Omental fat pad (tissue), 4 donors: ENCODE results near the gene PIGH. TPM values are rescaled to one million over a fixed set of nuclear protein-coding genes. Genes with fewer than 3 reads are reported as not detected.

ENCODE experiments used
- ATAC-seq: fragments of 150-250 bp; one replicate; pipeline ENCODE4 v1.9.1; 2016; ENCODE audit warnings: mild to moderate bottlenecking, moderate library complexity; ENCODE audit not compliant: low FRiP score
- DNase-seq: peaks from one replicate; pipeline ENCODE4 v3.0.0-alpha.2; 2019; ENCODE audit warnings: low spot score
- total RNA-seq, 4 donors: library from RNA; depleted of rRNA; stranded (reverse); fragments of >200 nt; gene quantifications; one replicate each; pipeline ENCODE4 v1.1.0, GENCODE V29; 2016
- TF ChIP-seq, protein P1 (sequence below), 3 donors: fragments of 450-650 bp; IDR thresholded peaks; one replicate each; pipeline ENCODE4 v1.5.1; 2016 to 2017; ENCODE audit warnings: antibody characterized with exemption in 3 of 3, mild to moderate bottlenecking in 3 of 3, moderate library complexity in 2 of 3

The PIGH gene
- total RNA-seq, 4 donors from 2014 or later = 16.0 to 27.7 (median 24.9) TPM

DNA sequence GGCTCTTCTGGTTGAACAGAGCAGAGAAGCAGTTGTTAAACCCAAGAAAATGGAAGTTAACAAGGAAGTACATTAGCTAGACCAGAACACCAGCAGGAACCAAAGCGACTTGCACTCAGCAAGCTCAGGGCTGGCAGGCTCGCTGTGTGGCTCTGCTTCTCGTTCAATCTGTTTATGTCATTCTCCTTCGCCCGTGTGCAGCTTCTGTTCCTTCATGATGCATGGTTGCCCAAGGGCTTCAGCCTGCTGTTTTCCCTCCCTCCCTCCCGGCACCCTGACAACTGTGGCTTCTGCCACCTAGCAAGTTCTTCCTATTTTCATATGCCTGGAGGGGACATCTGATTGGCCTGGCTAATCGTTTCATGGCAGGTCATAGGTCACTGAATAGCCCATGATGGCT, 25.3 kb downstream of the PIGH start:
- TF ChIP-seq, protein P1, sequence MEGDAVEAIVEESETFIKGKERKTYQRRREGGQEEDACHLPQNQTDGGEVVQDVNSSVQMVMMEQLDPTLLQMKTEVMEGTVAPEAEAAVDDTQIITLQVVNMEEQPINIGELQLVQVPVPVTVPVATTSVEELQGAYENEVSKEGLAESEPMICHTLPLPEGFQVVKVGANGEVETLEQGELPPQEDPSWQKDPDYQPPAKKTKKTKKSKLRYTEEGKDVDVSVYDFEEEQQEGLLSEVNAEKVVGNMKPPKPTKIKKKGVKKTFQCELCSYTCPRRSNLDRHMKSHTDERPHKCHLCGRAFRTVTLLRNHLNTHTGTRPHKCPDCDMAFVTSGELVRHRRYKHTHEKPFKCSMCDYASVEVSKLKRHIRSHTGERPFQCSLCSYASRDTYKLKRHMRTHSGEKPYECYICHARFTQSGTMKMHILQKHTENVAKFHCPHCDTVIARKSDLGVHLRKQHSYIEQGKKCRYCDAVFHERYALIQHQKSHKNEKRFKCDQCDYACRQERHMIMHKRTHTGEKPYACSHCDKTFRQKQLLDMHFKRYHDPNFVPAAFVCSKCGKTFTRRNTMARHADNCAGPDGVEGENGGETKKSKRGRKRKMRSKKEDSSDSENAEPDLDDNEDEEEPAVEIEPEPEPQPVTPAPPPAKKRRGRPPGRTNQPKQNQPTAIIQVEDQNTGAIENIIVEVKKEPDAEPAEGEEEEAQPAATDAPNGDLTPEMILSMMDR (IDR thresholded peaks at IDR 0.05) = no peak
- no peak for DNase-seq
- ATAC-seq = no peak

DNA sequence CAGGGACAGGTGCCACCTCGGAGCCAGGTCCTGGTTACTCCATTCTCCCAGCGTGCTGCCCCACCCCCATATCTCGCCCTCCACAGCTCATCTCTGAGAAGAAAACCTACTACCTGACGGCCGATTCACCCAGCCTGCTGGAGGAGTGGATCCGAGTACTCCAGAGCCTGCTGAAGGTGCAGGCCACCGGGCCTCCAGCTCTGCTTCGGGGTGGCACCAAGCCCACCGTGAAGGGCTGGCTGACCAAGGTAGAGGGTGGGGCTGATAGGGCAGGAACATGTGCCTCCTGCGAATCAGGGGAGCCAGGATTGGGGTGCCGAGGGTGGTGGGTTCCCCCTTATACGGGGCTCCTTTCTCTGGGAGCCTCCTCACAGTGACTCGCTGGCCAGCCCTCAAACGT, 25.9 kb downstream of the PIGH start:
- no peak for DNase-seq
- ATAC-seq = no peak
- TF ChIP-seq, protein P1 (IDR thresholded peaks at IDR 0.05) = no peak

DNA sequence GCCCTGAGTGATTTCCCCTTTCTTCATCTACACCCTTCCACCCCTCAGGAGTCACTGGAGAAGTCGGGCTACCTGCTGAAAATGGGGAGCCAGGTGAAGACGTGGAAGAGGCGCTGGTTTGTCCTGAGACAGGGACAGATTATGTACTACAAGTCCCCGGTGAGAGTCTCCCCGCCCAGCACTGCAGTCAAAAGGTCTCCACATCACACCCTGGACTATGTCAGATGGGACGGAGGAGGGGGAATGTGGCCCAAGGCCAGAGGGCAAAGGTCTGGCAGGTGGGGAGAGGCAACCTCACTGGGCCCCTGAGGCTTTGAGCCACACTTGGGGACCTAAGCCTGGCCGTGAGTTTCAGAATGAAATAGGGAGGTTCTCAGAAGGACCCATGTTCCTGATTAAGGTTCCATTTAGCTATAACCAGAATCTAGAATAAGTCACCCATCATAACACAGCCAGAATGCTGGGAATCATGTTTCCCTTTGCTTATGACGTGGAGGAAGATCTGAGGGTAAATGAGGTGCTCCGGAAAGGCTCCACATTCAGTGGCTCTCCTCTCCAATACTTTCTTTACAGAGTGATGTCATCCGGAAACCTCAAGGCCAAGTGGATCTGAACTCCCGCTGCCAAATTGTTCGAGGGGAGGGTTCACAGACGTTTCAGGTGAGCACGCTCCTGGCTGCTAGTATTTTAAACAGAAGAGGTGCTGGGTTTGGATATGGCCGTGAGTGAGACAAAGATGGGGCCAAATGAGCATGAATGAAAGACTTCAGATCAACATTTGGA, 26.6 kb downstream of the PIGH start:
- no peak for ATAC-seq
- no peak for DNase-seq
- TF ChIP-seq, protein P1 (IDR thresholded peaks at IDR 0.05) = no peak

DNA sequence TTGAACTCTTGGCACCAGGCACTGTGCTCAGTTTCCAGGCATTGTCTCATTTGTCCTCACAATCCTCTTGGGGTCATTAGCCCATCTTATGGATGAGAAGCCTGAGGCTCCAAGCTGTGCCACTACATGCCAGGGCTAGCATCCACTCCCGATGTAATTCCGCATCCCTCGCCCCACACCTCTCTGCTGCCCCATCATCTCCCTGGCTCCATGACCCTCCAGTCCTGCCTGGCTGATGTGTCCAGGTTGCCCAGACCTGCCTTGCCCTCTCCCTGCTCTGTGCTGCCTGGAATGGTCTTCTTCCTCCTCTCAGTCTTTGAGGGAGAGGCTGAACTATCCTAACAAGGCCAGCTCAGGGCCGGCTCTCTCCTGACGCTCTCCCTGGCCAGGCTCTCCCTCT, 27.5 kb downstream of the PIGH start:
- ATAC-seq = no peak
- TF ChIP-seq, protein P1 (IDR thresholded peaks at IDR 0.05) = no peak
- no peak for DNase-seq

DNA sequence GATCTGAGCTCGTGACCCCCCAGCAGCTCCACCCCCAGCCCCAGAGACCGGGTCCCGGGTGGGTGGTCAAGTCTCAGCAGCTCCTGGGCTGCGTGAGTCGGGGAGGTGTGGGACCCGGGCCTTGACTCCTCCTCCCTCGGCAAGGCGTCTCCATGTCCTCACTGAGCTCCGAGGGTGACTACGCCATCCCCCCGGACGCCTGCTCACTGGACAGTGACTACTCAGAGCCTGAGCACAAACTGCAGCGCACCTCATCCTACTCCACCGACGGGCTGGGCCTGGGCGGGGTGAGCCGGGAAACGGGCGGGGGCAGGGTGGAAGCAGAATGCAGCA, 28.1 kb downstream of the PIGH start:
- ATAC-seq = no peak
- no peak for DNase-seq
- TF ChIP-seq, protein P1 (IDR thresholded peaks at IDR 0.05) = no peak

DNA sequence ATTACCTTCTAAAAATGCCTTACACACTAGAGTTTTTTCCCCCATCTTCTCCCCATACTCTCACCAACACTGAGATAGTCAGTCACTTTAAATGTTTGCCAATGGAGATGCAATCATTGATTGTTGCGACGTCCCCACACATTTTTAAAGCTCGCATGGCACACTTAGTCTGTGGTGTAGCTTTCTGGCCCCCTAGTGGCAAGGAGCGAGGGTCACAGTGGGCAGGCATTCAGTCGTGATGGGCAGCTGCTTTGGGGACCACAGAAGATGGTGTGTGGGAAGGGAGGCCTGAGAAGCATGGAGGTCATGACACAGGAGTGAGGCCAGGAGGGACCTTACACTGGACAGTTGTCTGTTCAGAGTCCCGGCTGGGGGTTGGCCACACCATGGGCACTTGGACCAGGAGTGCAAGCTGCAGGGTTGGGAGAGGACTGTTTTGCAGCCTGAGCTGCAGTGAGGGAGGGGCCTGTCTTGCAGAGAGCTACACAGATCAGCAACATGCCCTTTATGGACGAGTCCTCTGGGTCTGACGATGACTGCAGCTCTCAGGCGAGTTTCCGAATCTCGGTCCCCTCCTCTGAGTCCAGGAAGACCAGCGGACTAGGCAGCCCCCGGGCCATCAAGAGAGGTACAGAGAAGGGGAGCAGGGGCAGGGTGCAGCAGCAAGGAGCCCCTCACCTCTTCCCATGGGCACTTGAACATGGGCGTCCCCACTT, 28.6 kb downstream of the PIGH start:
- TF ChIP-seq, protein P1 (IDR thresholded peaks at IDR 0.05) = no peak
- DNase-seq (peak; percentile 47), ATAC-seq (no peak)

DNA sequence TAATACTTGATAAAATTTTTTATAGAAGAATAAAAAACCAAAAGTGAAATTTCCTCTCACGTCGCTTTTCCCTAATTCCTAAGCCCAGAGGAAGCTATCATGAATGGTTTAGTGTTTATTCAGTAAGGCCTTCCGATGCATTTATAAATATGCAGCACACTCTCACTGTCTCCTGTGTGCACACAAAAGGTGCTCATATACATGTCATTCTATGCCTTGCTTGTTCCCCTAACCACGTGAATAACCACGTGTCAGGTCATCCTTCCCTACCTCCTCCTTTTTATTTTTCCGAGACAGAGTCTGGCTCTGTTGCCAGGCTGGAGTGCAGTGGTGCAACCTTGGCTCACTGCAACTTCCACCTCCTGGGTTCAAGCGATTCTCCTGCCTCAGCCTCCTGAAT, 29.6 kb downstream of the PIGH start:
- no peak for DNase-seq
- no peak for ATAC-seq
- TF ChIP-seq, protein P1 (IDR thresholded peaks at IDR 0.05) = no peak
